HUES64 (cell line): ENCODE measurements around the gene SIAH2.

Source experiments
- H3K27ac ChIP-seq: 2 replicates; pipeline ENCODE4 v1.7.0; 2013; ENCODE audit warnings: low read depth, low read length, inconsistent platforms
- H3K27me3 ChIP-seq: 2 replicates; pipeline ENCODE4 v1.6.1; 2013; ENCODE audit warnings: mild to moderate bottlenecking, low read length; ENCODE audit not compliant: insufficient read depth
- H3K36me3 ChIP-seq: 2 replicates; pipeline ENCODE4 v1.6.1; 2013; ENCODE audit warnings: mild to moderate bottlenecking, low read length; ENCODE audit not compliant: insufficient read depth
- H3K4me1 ChIP-seq: 2 replicates; pipeline ENCODE4 v1.6.1; 2013; ENCODE audit warnings: mild to moderate bottlenecking, low read length, moderate library complexity; ENCODE audit not compliant: insufficient read depth
- H3K4me3 ChIP-seq: 2 replicates; pipeline ENCODE4 v1.5.1; 2013; ENCODE audit warnings: mild to moderate bottlenecking, low read length, moderate library complexity
- H3K9ac ChIP-seq: 2 replicates; pipeline ENCODE4 v1.6.1; 2013; ENCODE audit warnings: mild to moderate bottlenecking, low read depth, low read length
- H3K9me3 ChIP-seq: 2 replicates; pipeline ENCODE4 v1.6.1; 2013; ENCODE audit warnings: low read depth, low read length; ENCODE audit not compliant: insufficient read depth
- WGBS: fragments of 150-250, 120-280 bp; methylation state at CpG from one replicate; pipeline ENCODE4 v1.1.7; 2013; ENCODE audit warnings: missing lambda C conversion rate; 5-methylcytosine and 5-hydroxymethylcytosine counted together

The SIAH2 gene

DNA sequence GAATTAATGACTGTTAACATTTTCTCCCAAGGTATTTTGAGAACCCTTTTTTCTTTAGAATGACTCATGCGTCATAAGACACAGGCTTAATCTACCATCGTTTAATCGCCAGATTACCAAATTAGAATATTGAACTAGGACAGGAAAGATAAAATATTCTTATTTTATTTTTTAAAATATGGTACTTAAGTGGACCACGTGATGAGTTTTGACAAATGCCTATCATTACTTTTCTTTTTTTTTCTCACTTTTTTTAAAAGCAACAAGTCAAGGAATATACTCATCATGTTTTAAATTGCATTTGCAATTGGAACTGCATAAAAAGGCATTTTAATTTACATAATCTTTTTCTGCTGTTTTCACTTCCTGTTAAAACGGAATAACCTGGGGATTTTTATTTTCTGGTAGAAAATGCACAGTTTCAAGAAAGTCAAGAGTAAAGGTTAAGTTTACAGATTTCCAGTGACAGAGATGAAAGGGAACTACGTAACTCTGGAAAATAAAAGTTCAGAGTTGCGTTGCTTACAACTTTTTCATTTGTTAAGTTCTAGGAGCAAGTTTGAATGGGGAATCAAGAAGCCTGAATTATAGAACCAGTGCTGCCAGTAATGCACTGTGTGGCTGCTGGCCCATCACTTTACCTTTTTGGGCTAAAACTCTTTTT, 23.6 kb downstream of the SIAH2 start:
- no peaks in the 10 kb centered on the region for H3K27me3 ChIP-seq
- no peak overlapping the region for H3K27ac ChIP-seq
- no peaks in the 10 kb centered on the region; the same call in 1 of the 2 replicates for H3K36me3 ChIP-seq
- no peak overlapping the region for H3K4me3 ChIP-seq
- 88% methylated on average over 6 of the region's 7 CpGs for WGBS
- peaks cover 28% of the 10 kb centered on the region for H3K4me1 ChIP-seq
- no peaks in the 10 kb centered on the region for H3K9me3 ChIP-seq
- H3K9ac ChIP-seq, result no peak overlapping the region

DNA sequence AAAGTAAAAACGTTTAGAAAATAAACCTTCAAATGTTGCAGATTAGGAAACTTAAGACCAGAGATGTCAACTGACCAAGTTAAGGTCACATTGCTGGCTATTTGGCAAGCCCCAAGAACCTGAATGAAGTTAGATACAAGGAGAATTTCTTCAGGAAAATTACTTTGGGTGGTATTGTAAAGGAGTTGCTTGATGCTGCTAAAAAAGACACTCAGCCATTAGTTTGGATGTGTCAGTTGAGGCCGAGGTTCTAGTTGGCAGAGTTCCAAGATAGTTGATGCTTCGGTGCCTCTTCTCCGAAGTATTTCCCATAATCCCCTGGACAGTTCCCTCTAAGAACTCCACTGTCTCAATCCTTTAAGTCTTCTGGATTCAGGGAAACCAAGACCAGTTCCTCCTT, 24.3 kb downstream of the SIAH2 start:
- WGBS, result 70% methylated on average over 4 of the region's 4 CpGs
- H3K27me3 ChIP-seq, result no peaks in the 10 kb centered on the region
- H3K4me3 ChIP-seq, result no peak overlapping the region
- H3K36me3 ChIP-seq, result no peaks in the 10 kb centered on the region; the same call in 1 of the 2 replicates
- H3K9me3 ChIP-seq, result no peaks in the 10 kb centered on the region
- no peak overlapping the region for H3K9ac ChIP-seq
- peaks cover 28% of the 10 kb centered on the region for H3K4me1 ChIP-seq
- H3K27ac ChIP-seq, result no peak overlapping the region

DNA sequence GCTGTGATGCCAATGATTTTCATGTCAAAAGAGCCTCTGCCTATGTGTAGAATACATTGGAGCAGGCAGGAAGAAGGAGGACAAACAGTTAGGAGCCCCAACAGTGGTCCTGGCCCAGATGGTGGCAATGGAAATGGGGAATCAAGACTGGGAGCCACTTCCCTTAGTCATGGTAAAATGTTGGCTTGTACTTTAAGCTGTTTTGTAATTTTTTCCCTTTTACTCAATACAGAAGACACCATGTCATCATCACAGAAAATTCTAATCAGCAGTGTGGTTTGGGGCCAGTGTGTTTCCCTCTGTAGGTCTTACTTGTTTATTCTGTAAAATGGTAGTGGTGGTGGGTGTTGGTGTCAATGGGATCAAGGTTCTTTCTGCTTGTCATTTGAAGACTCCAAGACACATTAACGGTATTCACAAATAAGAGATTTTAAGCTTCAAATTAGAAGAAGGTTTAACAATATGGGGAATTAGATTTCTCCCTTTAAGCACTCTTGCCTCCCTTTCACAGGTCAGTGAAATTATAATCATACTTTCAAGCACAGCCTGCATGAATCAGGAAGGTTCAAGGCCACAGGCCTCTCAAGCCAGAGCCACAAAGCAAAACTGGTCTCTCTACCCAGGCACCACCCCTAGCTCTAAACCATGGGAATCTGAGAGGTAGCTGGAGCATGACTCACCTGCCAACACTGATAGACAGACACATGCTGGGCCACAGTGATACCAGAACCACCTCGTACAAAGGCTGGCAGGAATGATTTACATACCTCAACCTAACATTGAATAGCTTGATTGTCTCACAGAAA, 24.9 kb downstream of the SIAH2 start:
- H3K9me3 ChIP-seq, result no peaks in the 10 kb centered on the region
- H3K27ac ChIP-seq, result no peak overlapping the region
- WGBS, result 63% methylated on average over 1 of the region's 2 CpGs
- no peak overlapping the region for H3K9ac ChIP-seq
- H3K27me3 ChIP-seq, result no peaks in the 10 kb centered on the region
- no peak overlapping the region for H3K4me3 ChIP-seq
- H3K36me3 ChIP-seq, result no peaks in the 10 kb centered on the region; the same call in 1 of the 2 replicates
- peaks cover 28% of the 10 kb centered on the region for H3K4me1 ChIP-seq

DNA sequence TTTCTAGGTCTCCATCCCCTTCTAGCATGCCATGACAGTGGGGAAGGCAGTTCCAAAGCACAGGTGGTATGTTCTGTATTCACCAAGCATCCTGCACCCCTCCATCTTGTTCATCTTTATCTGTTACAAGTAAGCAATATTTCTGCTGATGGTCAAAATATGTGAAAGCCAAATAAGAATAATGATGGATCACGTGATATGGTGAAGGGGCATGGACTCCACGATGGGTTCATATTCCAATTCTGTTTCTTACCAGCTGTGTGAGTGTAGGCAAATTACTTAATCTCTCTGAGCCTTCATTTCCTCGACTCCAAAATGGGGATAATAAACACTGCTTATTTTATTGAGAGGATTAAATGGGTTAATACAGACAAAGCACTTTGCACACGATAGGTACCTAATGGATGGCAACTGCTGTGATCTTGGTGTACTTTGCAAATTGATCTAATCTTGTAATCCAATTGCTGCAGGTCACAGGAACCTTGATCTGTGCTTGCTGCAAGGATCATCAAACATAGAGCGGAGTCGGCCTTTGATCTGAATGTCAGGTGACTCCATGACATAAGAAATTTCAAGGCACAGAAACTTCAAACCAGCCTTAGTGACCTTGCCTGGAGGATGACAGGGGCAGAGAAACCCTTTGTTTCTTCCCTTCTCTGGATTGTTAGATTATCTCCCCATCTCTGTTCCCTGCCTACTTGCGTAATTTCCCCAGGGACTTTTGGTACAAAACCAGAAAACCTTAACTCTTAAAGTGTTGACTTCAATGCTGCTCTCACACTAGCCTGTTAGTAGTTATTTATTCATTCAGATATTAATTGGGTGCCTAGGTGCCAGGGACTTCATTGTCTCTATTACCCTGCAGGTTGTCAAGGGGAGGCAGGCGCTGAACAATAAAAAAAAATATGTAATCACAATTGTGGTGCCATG, 25.8 kb downstream of the SIAH2 start:
- Histone ChIP-seq H3K27me3 (no peaks in the 10 kb centered on the region), H3K9me3 (no peaks in the 10 kb centered on the region), H3K4me1 (peaks cover 28% of the 10 kb centered on the region), H3K36me3 (no peaks in the 10 kb centered on the region; the same call in 1 of the 2 replicates), H3K9ac (no peak overlapping the region), H3K27ac (no peak overlapping the region; the same call in 1 of the 2 replicates), H3K4me3 (no peak overlapping the region)
- WGBS, result 89% methylated on average over 8 of the region's 8 CpGs

DNA sequence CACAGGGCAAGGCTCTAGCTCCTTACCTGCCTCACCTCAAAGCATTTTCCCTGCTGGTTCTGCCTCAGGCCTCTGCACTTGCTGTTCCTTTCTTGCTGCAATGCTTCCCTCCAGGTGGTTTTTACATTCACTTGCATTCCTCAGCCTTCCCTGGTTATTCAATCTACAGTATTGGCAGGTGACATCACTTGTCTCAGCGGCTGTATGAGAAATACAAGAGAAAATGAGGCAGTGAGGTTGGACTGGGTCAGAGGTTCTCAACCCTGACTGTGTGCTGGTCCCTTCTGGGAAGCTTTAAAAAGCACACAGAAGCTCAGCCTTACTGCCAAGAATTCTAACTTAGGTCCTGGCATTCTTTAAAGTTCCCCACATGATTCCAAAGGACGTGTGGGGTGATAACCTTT, 26.7 kb downstream of the SIAH2 start:
- peaks cover 28% of the 10 kb centered on the region for H3K4me1 ChIP-seq

GRCh38 chr3:150734795-150735119, 28.2 kb downstream of the SIAH2 start:
- Histone ChIP-seq H3K9ac (no peak overlapping the region), H3K9me3 (no peaks in the 10 kb centered on the region), H3K4me1 (peaks cover 28% of the 10 kb centered on the region), H3K4me3 (no peak overlapping the region), H3K27me3 (no peaks in the 10 kb centered on the region), H3K27ac (no peak overlapping the region), H3K36me3 (no peaks in the 10 kb centered on the region)
- WGBS, result 84% methylated on average over 1 of the region's 1 CpG

More for the DNA sequence above, 26.7 kb downstream of the SIAH2 start:
- H3K4me3 ChIP-seq, result no peak overlapping the region
- 50% methylated on average over 2 of the region's 2 CpGs for WGBS
- no peaks in the 10 kb centered on the region for H3K36me3 ChIP-seq
- H3K27me3 ChIP-seq, result no peaks in the 10 kb centered on the region
- no peaks in the 10 kb centered on the region for H3K9me3 ChIP-seq
- H3K27ac ChIP-seq, result peak overlapping the region; percentile 38; the same call in 1 of the 2 replicates
- H3K9ac ChIP-seq, result no peak overlapping the region

DNA sequence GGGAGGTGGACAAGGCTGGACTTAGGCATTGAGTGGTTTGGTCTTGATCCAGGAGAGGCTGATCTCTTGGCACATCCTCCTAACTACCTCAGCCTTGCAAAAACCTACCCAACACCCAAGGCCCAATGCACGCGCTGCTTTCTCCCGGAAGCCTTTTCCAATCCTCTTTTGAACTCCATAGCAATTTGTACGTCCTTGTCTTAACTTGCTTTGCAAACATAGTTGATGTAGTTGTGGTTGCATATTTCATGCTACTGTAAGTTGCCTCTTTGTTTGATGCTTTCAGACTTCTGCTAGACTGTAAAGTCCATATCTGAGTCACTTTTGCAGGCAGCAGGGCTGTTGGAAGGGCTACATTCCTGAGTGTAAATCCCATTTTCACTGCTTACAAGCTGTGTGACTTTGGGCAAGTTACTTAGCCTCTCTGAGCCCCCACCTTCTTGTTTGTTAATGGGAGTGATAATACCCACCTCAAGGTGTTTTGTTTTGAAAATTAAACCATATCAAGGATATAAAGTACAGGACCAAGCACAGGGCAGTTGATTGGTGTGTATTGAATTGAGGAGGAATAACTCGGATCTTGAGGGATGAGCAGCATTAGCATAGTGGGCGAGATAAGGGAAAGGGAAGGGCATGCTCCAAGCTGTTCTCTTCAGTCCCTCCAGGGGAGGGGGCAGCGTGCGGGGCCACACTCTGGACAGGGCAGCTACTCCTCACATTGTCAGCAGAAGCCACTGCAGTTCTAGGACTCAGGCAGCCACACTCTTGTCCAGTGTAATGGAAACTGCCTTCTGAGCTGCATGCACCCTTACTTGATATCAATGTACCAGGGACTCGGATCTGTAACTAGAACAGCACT, 28.8 kb downstream of the SIAH2 start:
- H3K27me3 ChIP-seq, result no peaks in the 10 kb centered on the region
- no peak overlapping the region for H3K4me3 ChIP-seq
- no peaks in the 10 kb centered on the region for H3K36me3 ChIP-seq
- H3K9me3 ChIP-seq, result no peaks in the 10 kb centered on the region
- 90% methylated on average over 9 of the region's 9 CpGs for WGBS
- H3K27ac ChIP-seq, result no peak overlapping the region
- peaks cover 28% of the 10 kb centered on the region for H3K4me1 ChIP-seq
- no peak overlapping the region for H3K9ac ChIP-seq

GRCh38 chr3:150733373-150733935, 29.5 kb downstream of the SIAH2 start:
- no peak overlapping the region for H3K27ac ChIP-seq
- peaks cover 21% of the 10 kb centered on the region for H3K4me1 ChIP-seq
- H3K9me3 ChIP-seq, result no peaks in the 10 kb centered on the region
- WGBS, result 80% methylated on average over 8 of the region's 8 CpGs
- H3K27me3 ChIP-seq, result no peaks in the 10 kb centered on the region
- H3K9ac ChIP-seq, result no peak overlapping the region
- H3K36me3 ChIP-seq, result no peaks in the 10 kb centered on the region
- no peak overlapping the region for H3K4me3 ChIP-seq

- Histone ChIP-seq H3K4me3 (no peak overlapping the region), H3K27me3 (no peaks in the 10 kb centered on the region), H3K9ac (no peak overlapping the region), H3K27ac (no peak overlapping the region), H3K36me3 (no peaks in the 10 kb centered on the region), H3K4me1 (no peaks in the 10 kb centered on the region), H3K9me3 (no peaks in the 10 kb centered on the region)
- 92% methylated on average over 9 of the region's 9 CpGs for WGBS
Measured at GRCh38 chr3:150729682-150730360, 33.1 kb downstream of the SIAH2 start.
